ENCODE data around the gene CACNA1B.

GRCh38 chr9:137972355-137972987, 94.9 kb downstream of the CACNA1B start:
- no peak for TF ChIP-seq CTCF (IDR thresholded peaks at IDR 0.05; ENCODE audit: low read length)
- TF ChIP-seq EZH2phosphoT487 (IDR thresholded peaks at IDR 0.05; ENCODE audit: low read length), result no peak
- no peak for TF ChIP-seq EZH2 (optimal IDR thresholded peaks at IDR 0.05; ENCODE audit: low read depth, low read length)
